ENCODE data around the gene PGR. TPM values are rescaled to one million over a fixed set of nuclear protein-coding genes. Genes with fewer than 3 reads are reported as not detected.

The PGR gene
- total RNA-seq = under 0.01 TPM in 1 of 2 replicates, not detected in the other

GRCh38 chr11:101129203-101129943 is at the start of gene PGR:
Gene PGR (minus strand): TSS chr11:101129813. CDS start chr11:101129070, 743 bp downstream.

